ENCODE results near the gene CCNB1IP1. TPM values are rescaled to one million over a fixed set of nuclear protein-coding genes. Genes with fewer than 3 reads are reported as not detected.
"Not testable (repeated sequence)": the region's sequence is repeated elsewhere in the genome, so short reads cannot be mapped to it uniquely, and the experiment has no call there.

Gene CCNB1IP1
- total and polyA plus RNA-seq, 8 donors: 30.0 to 151 (median 126) TPM

DNA sequence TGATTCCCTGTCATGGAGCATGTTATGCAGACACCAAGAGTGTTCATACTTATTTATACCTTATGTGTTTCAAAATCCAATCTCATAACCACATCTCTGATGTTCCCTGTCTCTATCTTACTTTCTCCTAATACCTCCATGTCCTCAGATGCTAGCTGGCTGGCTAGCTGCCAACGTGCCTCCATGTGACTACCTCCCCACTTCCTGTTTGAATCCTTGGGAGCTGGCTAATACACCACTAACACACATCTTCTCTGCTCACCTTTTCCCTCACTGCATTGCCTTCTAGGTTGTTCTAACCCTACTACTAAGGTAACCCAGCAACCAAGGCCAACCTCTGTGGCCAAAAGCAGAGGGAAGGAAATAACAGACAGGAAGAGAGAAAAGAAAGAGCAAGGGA is 54.7 kb downstream of the CCNB1IP1 start:
- no peak for ATAC-seq
- intact Hi-C loops (cut with DNase I): no loop called here

DNA sequence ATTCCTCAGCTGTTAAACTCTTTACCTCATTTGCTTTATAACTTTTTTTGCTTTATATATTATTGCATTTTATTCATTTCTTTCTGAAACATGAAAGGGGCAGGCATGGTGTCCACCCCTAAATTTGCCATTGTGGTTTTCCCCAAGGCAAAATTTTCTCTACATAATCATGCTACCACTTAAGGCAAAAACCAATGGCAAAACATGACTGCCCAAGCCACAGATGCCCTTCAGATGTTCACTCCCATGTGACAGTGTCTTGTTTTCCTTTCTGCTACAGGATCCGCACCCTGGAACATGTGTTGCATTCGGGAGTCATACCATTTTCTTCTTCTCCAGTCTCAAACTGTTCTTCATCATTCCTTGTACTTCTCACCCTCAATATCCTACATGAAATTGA is 55.7 kb downstream of the CCNB1IP1 start:
- Histone ChIP-seq H3K4me3 (no peak overlapping the region), H3K36me3 (peaks cover 0 to 23% of the 10 kb centered on the region in 2 donors), H3K27me3 (no peaks in the 10 kb centered on the region), H3K9me3 (peaks cover 0 to 30% of the 10 kb centered on the region in 2 donors), H3K4me1 (no peaks in the 10 kb centered on the region), H3K27ac (no peak overlapping the region)
- DNase-seq (no peak), ATAC-seq (no peak)
- intact Hi-C loops (cut with DNase I): no loop called here
- TF ChIP-seq, protein P1, sequence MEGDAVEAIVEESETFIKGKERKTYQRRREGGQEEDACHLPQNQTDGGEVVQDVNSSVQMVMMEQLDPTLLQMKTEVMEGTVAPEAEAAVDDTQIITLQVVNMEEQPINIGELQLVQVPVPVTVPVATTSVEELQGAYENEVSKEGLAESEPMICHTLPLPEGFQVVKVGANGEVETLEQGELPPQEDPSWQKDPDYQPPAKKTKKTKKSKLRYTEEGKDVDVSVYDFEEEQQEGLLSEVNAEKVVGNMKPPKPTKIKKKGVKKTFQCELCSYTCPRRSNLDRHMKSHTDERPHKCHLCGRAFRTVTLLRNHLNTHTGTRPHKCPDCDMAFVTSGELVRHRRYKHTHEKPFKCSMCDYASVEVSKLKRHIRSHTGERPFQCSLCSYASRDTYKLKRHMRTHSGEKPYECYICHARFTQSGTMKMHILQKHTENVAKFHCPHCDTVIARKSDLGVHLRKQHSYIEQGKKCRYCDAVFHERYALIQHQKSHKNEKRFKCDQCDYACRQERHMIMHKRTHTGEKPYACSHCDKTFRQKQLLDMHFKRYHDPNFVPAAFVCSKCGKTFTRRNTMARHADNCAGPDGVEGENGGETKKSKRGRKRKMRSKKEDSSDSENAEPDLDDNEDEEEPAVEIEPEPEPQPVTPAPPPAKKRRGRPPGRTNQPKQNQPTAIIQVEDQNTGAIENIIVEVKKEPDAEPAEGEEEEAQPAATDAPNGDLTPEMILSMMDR (IDR thresholded peaks at IDR 0.05): no peak

More for the DNA sequence above, 54.7 kb downstream of the CCNB1IP1 start:
- Histone ChIP-seq H3K9me3 (peaks cover 0 to 20% of the 10 kb centered on the region in 2 donors), H3K27me3 (no peaks in the 10 kb centered on the region), H3K27ac (no peak overlapping the region), H3K4me1 (no peaks in the 10 kb centered on the region), H3K36me3 (peaks cover 0 to 23% of the 10 kb centered on the region in 2 donors), H3K4me3 (no peak overlapping the region)
- DNase-seq: no peak
- TF ChIP-seq, protein P1 (IDR thresholded peaks at IDR 0.05): no peak

DNA sequence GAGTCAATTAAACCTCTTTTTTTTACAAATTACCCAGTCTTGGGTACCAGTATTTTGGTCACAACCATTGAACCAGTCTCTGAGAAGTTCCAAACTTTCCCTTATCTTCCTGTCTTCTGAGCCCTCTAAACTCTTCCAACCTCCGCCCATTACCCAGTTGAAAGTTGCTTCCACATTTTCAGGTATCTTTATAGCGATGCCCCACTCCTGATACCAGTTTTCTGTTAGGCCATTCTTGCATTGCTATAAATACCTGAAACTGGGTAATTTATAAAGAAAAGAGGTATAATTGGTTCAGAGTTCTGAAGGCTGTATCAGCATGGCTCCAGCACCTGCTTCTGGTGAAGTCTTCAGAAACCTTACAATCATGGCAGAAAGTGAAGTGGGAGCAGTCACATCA is 59.0 kb downstream of the CCNB1IP1 start:
- Histone ChIP-seq H3K9me3 (peaks cover 0 to 40% of the 10 kb centered on the region in 2 donors), H3K27ac (no peak overlapping the region), H3K4me1 (no peaks in the 10 kb centered on the region), H3K27me3 (no peaks in the 10 kb centered on the region), H3K4me3 (no peak overlapping the region), H3K36me3 (peaks cover 0 to 13% of the 10 kb centered on the region in 2 donors)
- ATAC-seq: no peak
- TF ChIP-seq, protein P1 (IDR thresholded peaks at IDR 0.05): no peak
- intact Hi-C loops (cut with DNase I): no loop called here
- no peak for DNase-seq

DNA sequence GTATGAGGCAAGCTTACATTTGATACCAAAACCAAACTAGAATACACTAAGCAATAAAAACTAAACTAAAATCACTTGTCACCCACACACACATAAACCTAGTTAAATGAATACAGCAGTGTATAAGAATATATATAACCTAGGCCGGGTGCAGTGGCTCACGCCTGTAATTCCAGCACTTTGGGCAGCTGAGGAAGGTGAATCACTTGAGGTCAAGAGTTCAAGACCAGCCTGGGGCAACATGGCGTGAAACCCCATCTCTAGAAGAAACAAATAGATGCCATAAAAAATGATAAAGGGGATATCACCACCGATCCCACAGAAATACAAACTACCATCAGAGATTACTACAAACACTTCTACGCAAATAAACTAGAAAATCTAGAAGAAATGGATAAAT is 68.7 kb downstream of the CCNB1IP1 start:
- H3K27me3 ChIP-seq; intact Hi-C loops (cut with DNase I); H3K9me3 ChIP-seq; H3K27ac ChIP-seq; H3K4me1 ChIP-seq; H3K4me3 ChIP-seq; ATAC-seq; H3K36me3 ChIP-seq; DNase-seq: not testable (repeated sequence)

DNA sequence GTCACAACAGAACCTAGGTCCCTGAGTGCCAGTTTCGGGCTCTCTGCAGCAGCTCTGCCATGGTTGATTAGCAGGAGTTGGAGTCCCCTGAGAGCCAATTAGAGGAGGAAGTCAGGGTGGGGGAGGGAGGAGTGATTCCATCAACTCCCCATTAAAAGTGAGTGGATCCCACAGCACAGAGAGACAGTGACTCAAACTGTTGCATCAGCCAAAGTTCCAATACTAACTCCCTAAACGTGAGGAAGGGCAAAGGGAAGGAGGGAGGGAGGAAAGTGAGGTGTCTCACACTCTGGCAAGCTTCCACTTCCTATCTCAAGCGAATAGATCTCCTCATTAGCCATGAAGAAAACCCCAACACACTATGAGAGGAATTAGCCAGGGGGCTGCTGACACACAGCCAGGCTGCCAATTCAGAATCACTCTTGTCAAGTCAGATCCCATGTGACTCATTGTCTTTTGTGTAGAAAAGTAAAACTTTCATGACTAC is 70.4 kb downstream of the CCNB1IP1 start:
- intact Hi-C loops (cut with DNase I): no loop called here
- Histone ChIP-seq H3K4me1 (no peaks in the 10 kb centered on the region), H3K9me3 (no peaks in the 10 kb centered on the region), H3K36me3 (no peaks in the 10 kb centered on the region), H3K27ac (no peak overlapping the region), H3K4me3 (no peak overlapping the region), H3K27me3 (no peaks in the 10 kb centered on the region)
- ATAC-seq (no peak), DNase-seq (no peak)
- TF ChIP-seq, protein P1 (IDR thresholded peaks at IDR 0.05): no peak

Other genes starting within 250 kb of the CCNB1IP1 start
- gene OR4K17, start 222.5 kb downstream of the CCNB1IP1 start, total RNA-seq: not detected
- gene OR4K17, start 222.5 kb downstream of the CCNB1IP1 start, polyA plus RNA-seq (ENCODE audit: insufficient read length in 6 of 6): under 1 TPM; 0.03 to 0.11 (median 0.08) TPM
- gene OR4N5, start 194.5 kb downstream of the CCNB1IP1 start, total RNA-seq: not detected
- gene OR4N5, start 194.5 kb downstream of the CCNB1IP1 start, polyA plus RNA-seq (ENCODE audit: insufficient read length in 6 of 6): not detected
- gene OR11G2, start 142.4 kb downstream of the CCNB1IP1 start, total RNA-seq: not detected
- under 1 TPM in 3 of 6 donors, not detected in 3; 0.06 TPM for gene OR11G2, start 142.4 kb downstream of the CCNB1IP1 start, polyA plus RNA-seq (ENCODE audit: insufficient read length in 6 of 6)
- gene OR11H6, start 109.6 kb downstream of the CCNB1IP1 start, total RNA-seq: not detected
- gene OR11H6, start 109.6 kb downstream of the CCNB1IP1 start, polyA plus RNA-seq (ENCODE audit: insufficient read length in 6 of 6): not detected
- gene OR11H7, start 104.3 kb downstream of the CCNB1IP1 start, total RNA-seq: not detected
- under 1 TPM; 0.32 to 0.98 (median 0.75) TPM for gene OR11H7, start 104.3 kb downstream of the CCNB1IP1 start, polyA plus RNA-seq (ENCODE audit: insufficient read length in 6 of 6)
- gene OR11H4, start 94.0 kb downstream of the CCNB1IP1 start, total RNA-seq: not detected
- under 1 TPM in 3 of 6 donors, not detected in 3; 0.11 to 0.20 (median 0.13) TPM for gene OR11H4, start 94.0 kb downstream of the CCNB1IP1 start, polyA plus RNA-seq (ENCODE audit: insufficient read length in 6 of 6)
- gene TTC5, start 27.3 kb downstream of the CCNB1IP1 start, total RNA-seq: 10 to 100 TPM; 16.6 to 18.3 TPM
- 10 to 100 TPM; 22.8 to 27.6 (median 25.3) TPM for gene TTC5, start 27.3 kb downstream of the CCNB1IP1 start, polyA plus RNA-seq (ENCODE audit: insufficient read length in 6 of 6)
- gene PARP2, start 10.4 kb upstream of the CCNB1IP1 start, total RNA-seq: 10 to 100 TPM; 18.0 to 24.1 TPM
- 10 to 100 TPM; 51.8 to 68.4 (median 59.3) TPM for gene PARP2, start 10.4 kb upstream of the CCNB1IP1 start, polyA plus RNA-seq (ENCODE audit: insufficient read length in 6 of 6)
- 10 to 100 TPM; 50.8 to 57.0 TPM for gene TEP1, start 80.2 kb upstream of the CCNB1IP1 start, total RNA-seq
- 10 to 100 TPM; 19.0 to 25.0 (median 20.5) TPM for gene TEP1, start 80.2 kb upstream of the CCNB1IP1 start, polyA plus RNA-seq (ENCODE audit: insufficient read length in 6 of 6)
- gene KLHL33, start 102.9 kb upstream of the CCNB1IP1 start, total RNA-seq: under 1 TPM; 0.20 to 0.31 TPM
- under 1 TPM; 0.21 to 0.39 (median 0.31) TPM for gene KLHL33, start 102.9 kb upstream of the CCNB1IP1 start, polyA plus RNA-seq (ENCODE audit: insufficient read length in 6 of 6)
- 10 to 100 TPM; 29.0 to 37.9 TPM for gene OSGEP, start 121.5 kb upstream of the CCNB1IP1 start, total RNA-seq
- gene OSGEP, start 121.5 kb upstream of the CCNB1IP1 start, polyA plus RNA-seq (ENCODE audit: insufficient read length in 6 of 6): 10 to 100 TPM; 75.5 to 90.1 (median 83.4) TPM
- gene APEX1, start 121.9 kb upstream of the CCNB1IP1 start, total RNA-seq: 100 to 1,000 TPM; 115 to 138 TPM
- 100 to 1,000 TPM; 305 to 342 (median 319) TPM for gene APEX1, start 121.9 kb upstream of the CCNB1IP1 start, polyA plus RNA-seq (ENCODE audit: insufficient read length in 6 of 6)
- gene PIP4P1, start 128.2 kb upstream of the CCNB1IP1 start, total RNA-seq: 10 to 100 TPM; 24.9 to 40.3 TPM
- 10 to 100 TPM; 26.6 to 30.5 (median 29.3) TPM for gene PIP4P1, start 128.2 kb upstream of the CCNB1IP1 start, polyA plus RNA-seq (ENCODE audit: insufficient read length in 6 of 6)
- gene PNP, start 136.1 kb upstream of the CCNB1IP1 start, total RNA-seq: 10 to 100 TPM; 37.6 to 84.8 TPM
- gene PNP, start 136.1 kb upstream of the CCNB1IP1 start, polyA plus RNA-seq (ENCODE audit: insufficient read length in 6 of 6): 10 to 100 TPM; 28.5 to 43.3 (median 35.6) TPM
- under 1 TPM; 0.35 to 0.71 TPM for gene RNASE10, start 172.3 kb upstream of the CCNB1IP1 start, total RNA-seq
- gene RNASE10, start 172.3 kb upstream of the CCNB1IP1 start, polyA plus RNA-seq (ENCODE audit: insufficient read length in 6 of 6): under 1 TPM in 4 of 6 donors, not detected in 2; 0.30 to 0.93 (median 0.43) TPM
- gene RNASE9, start 227.8 kb upstream of the CCNB1IP1 start, total RNA-seq: not detected
- not detected for gene RNASE9, start 227.8 kb upstream of the CCNB1IP1 start, polyA plus RNA-seq (ENCODE audit: insufficient read length in 6 of 6)